IMR-90 (cell line): ENCODE measurements around the gene HNRNPH2. TPM values are rescaled to one million over a fixed set of nuclear protein-coding genes. Genes with fewer than 3 reads are reported as not detected.

Experiments
- ATAC-seq: fragments of 200-7000 bp; cut with Tn5 transposase; 2 replicates; pipeline ENCODE4 v1.9.1; 2020; ENCODE audit warnings: low read depth, mild to moderate bottlenecking, moderate library complexity
- BruUV-seq: library from RNA; stranded (reverse); fragments of 400-500 nt; replicated peaks from 2 replicates; lab custom pipeline; 2021; lab: Mats Ljungman, UMichigan
- CTCF ChIA-PET: fragments of 300-600 bp; formaldehyde crosslinking; extraction: SDS; loops from one replicate; lab custom pipeline; 2021; ENCODE audit warnings: antibody characterized with exemption; lab: Yijun Ruan, JAX
- POLR2A ChIA-PET: fragments of 300-600 bp; sonication (Branson Sonifier 250); formaldehyde crosslinking; loops from one replicate; lab custom pipeline; 2022; ENCODE audit warnings: antibody characterized with exemption; ENCODE audit not compliant: unreplicated experiment; lab: Charles Lee
- DNase-seq: peaks from one replicate; pipeline ENCODE4 v3.0.0; 2013
- H2AFZ ChIP-seq: replicated peaks from 2 replicates; pipeline ENCODE3; 2013; ENCODE audit warnings: low read length, mild to moderate bottlenecking; ENCODE audit not compliant: poor library complexity
- H2AK5ac ChIP-seq: 2 replicates; pipeline ENCODE4 v1.6.1; 2013; ENCODE audit warnings: low read depth, low read length, inconsistent platforms
- H2AK9ac ChIP-seq: replicated peaks from 2 replicates; pipeline ENCODE3; 2013; ENCODE audit warnings: mild to moderate bottlenecking, low read depth, low read length, moderate library complexity; ENCODE audit not compliant: poor library complexity
- H2BK120ac ChIP-seq: 2 replicates; pipeline ENCODE4 v1.6.1; 2013; ENCODE audit warnings: low read depth, low read length, inconsistent platforms
- H2BK15ac ChIP-seq: 3 replicates; pipeline ENCODE4 v1.6.1; 2013; ENCODE audit warnings: low read depth, low read length, inconsistent platforms
- H2BK20ac ChIP-seq: 2 replicates; pipeline ENCODE4 v1.6.1; 2013; ENCODE audit warnings: low read depth, mild to moderate bottlenecking, inconsistent platforms, low read length, moderate library complexity
- H2BK5ac ChIP-seq: 2 replicates; pipeline ENCODE4 v1.6.1; 2013; ENCODE audit warnings: mild to moderate bottlenecking, low read depth, low read length, inconsistent platforms; ENCODE audit not compliant: poor library complexity, severe bottlenecking
- H3K14ac ChIP-seq: replicated peaks from 2 replicates; pipeline ENCODE4 v1.6.1; 2013; ENCODE audit warnings: low read depth, low read length, inconsistent platforms
- H3K18ac ChIP-seq: 2 replicates; pipeline ENCODE4 v1.6.1; 2013; ENCODE audit warnings: low read depth, low read length, control low read depth
- H3K23ac ChIP-seq: 2 replicates; pipeline ENCODE4 v1.6.1; 2013; ENCODE audit warnings: low read depth, low read length, inconsistent platforms
- H3K27ac ChIP-seq: 2 replicates; pipeline ENCODE4 v1.5.1; 2013; ENCODE audit warnings: mild to moderate bottlenecking, control low read depth, low read length; ENCODE audit not compliant: insufficient read depth
- H3K27me3 ChIP-seq: 2 replicates; pipeline ENCODE4 v1.6.1; 2013; ENCODE audit warnings: low read length; ENCODE audit not compliant: control insufficient read depth, insufficient read depth
- H3K36me3 ChIP-seq: 2 replicates; pipeline ENCODE4 v1.6.1; 2013; ENCODE audit warnings: low read length, mixed read lengths; ENCODE audit not compliant: control insufficient read depth, insufficient read depth
- H3K4ac ChIP-seq: 2 replicates; pipeline ENCODE4 v1.6.1; 2013; ENCODE audit warnings: low read depth, low read length, inconsistent platforms
- H3K4me1 ChIP-seq: 2 replicates; pipeline ENCODE4 v1.6.1; 2013; ENCODE audit warnings: low read length, mixed read lengths; ENCODE audit not compliant: control insufficient read depth, insufficient read depth
- H3K4me2 ChIP-seq: 2 replicates; pipeline ENCODE4 v1.6.1; 2013; ENCODE audit warnings: low read depth, mild to moderate bottlenecking, control low read depth, low read length, moderate library complexity
- H3K4me3 ChIP-seq: 2 replicates; pipeline ENCODE4 v1.5.1; 2013; ENCODE audit warnings: low read depth, mild to moderate bottlenecking, control low read depth, low read length, moderate library complexity; ENCODE audit not compliant: insufficient read depth
- H3K56ac ChIP-seq: 2 replicates; pipeline ENCODE4 v1.6.1; 2013; ENCODE audit warnings: low read length, inconsistent platforms; ENCODE audit not compliant: insufficient read depth; ENCODE audit errors: extremely low read depth
- H3K79me1 ChIP-seq, 2 experiments: 2 replicates each; pipeline ENCODE4 v1.6.1; 2013; ENCODE audit warnings: low read length in 2 of 2, inconsistent platforms in 1 of 2, low read depth in 1 of 2
- H3K9ac ChIP-seq: 2 replicates; pipeline ENCODE4 v1.6.1; 2013; ENCODE audit warnings: low read depth, low read length, control low read depth
- H3K9me1 ChIP-seq: 2 replicates; pipeline ENCODE4 v1.6.1; 2013; ENCODE audit warnings: low read length, inconsistent platforms; ENCODE audit not compliant: insufficient read depth
- H3K9me3 ChIP-seq: 2 replicates; pipeline ENCODE4 v1.6.1; 2013; ENCODE audit warnings: low read length; ENCODE audit not compliant: control insufficient read depth, insufficient read depth
- H4K20me1 ChIP-seq: 2 replicates; pipeline ENCODE4 v1.6.1; 2013; ENCODE audit warnings: low read length, inconsistent platforms; ENCODE audit not compliant: insufficient read depth
- H4K5ac ChIP-seq: 2 replicates; pipeline ENCODE4 v1.6.1; 2013; ENCODE audit warnings: mild to moderate bottlenecking, low read depth, low read length, control low read depth
- H4K8ac ChIP-seq, 2 experiments: 2 replicates each; pipeline ENCODE4 v1.6.1; 2013; ENCODE audit warnings: low read depth in 2 of 2, low read length in 2 of 2, control low read depth in 1 of 2, inconsistent platforms in 1 of 2
- H4K91ac ChIP-seq: 2 replicates; pipeline ENCODE4 v1.6.1; 2013; ENCODE audit warnings: low read depth, low read length, inconsistent platforms; ENCODE audit not compliant: insufficient read depth
- CTCF ChIP-seq: conservative IDR thresholded peaks from 2 replicates; pipeline ENCODE4 v1.5.1; 2012; ENCODE audit warnings: mild to moderate bottlenecking, low read depth, low read length, improper control_type of control experiment
- MXI1 ChIP-seq: IDR thresholded peaks from 2 replicates; pipeline ENCODE4 v1.6.1; 2012; ENCODE audit warnings: low read depth, mild to moderate bottlenecking, low read length, moderate library complexity, borderline replicate concordance
- RAD21 ChIP-seq: IDR thresholded peaks from 2 replicates; pipeline ENCODE4 v1.6.1; 2012; ENCODE audit warnings: low read length, improper control_type of control experiment
- RFX5 ChIP-seq: IDR thresholded peaks from 2 replicates; pipeline ENCODE4 v1.8.0; 2012; ENCODE audit warnings: low read depth, mild to moderate bottlenecking, low read length, moderate library complexity
- SMC3 ChIP-seq: fragments of 150-350 bp; IDR thresholded peaks from 2 replicates; pipeline ENCODE4 v1.6.1; 2016; ENCODE audit warnings: low read depth, mild to moderate bottlenecking, antibody characterized with exemption, low read length, moderate library complexity
- WGBS, 2 experiments: methylation state at CpG; one replicate each; pipeline versions ENCODE4 v1.1.5 to v1.1.7; 2013; ENCODE audit warnings: missing lambda C conversion rate in 2 of 2; ENCODE audit not compliant: insufficient read length in 1 of 2; ENCODE audit errors: extremely low coverage in 2 of 2; 5-methylcytosine and 5-hydroxymethylcytosine counted together
- dilution Hi-C: fragments of 300-500 bp; cut with HindIII; formaldehyde crosslinking; loops from one replicate; pipeline ENCODE4 v1.14.3; 2018; ENCODE audit warnings: low sequenced_read_pairs; ENCODE audit not compliant: unreplicated experiment
- in situ Hi-C: fragments of 300-500 bp; cut with MboI; formaldehyde crosslinking; loops from 3 replicates; pipeline ENCODE4 v1.14.3; 2019; ENCODE audit warnings: low sequenced_read_pairs, inconsistent platforms, mixed read lengths
- intact Hi-C: fragments of 100-400 bp; cut with micrococcal nuclease; formaldehyde crosslinking; loops from 2 replicates; pipeline ENCODE4 v1.10.0; 2022
- polyA plus RNA-seq, 3 experiments: library from polyadenylated mRNA; depleted of rRNA; stranded (reverse); fragments of >200 nt; gene quantifications; 2 replicates each; pipeline ENCODE4 v1.2.3, GENCODE V29; 2012; ENCODE audit warnings: low replicate concordance in 1 of 3
- total RNA-seq: library from RNA; depleted of rRNA; stranded (reverse); fragments of >200 nt; gene quantifications from 2 replicates; pipeline ENCODE4 v1.2.3, GENCODE V29; 2012; rRNA removed

The HNRNPH2 gene
- total and polyA plus RNA-seq, 2 of the 4 experiments (the other 2 are of a cell fraction): 42.8 to 54.3 TPM

- Histone ChIP-seq H4K8ac (no peak overlapping the region), H4K91ac (no peak overlapping the region), H3K9me1 (no peaks in the 10 kb centered on the region), H3K4me1 (no peaks in the 10 kb centered on the region), H3K23ac (no peak overlapping the region), H3K14ac (no peak overlapping the region), H3K4me3 (no peak overlapping the region), H3K27me3 (no peaks in the 10 kb centered on the region), H2BK120ac (no peak overlapping the region), H3K9me3 (no peaks in the 10 kb centered on the region), H2AK9ac (no peak overlapping the region), H3K79me1 (no peaks in the 10 kb centered on the region), H2AFZ (no peak overlapping the region), H2BK15ac (no peak overlapping the region), H3K4me2 (no peak overlapping the region), H2AK5ac (no peak overlapping the region), H3K4ac (no peak overlapping the region), H3K27ac (no peak overlapping the region), H4K20me1 (no peaks in the 10 kb centered on the region), H3K56ac (no peak overlapping the region), H3K36me3 (no peaks in the 10 kb centered on the region), H3K18ac (no peak overlapping the region), H3K9ac (no peak overlapping the region), H4K5ac (no peak overlapping the region), H2BK20ac (no peak overlapping the region), H2BK5ac (no peak overlapping the region)
- no peak for TF ChIP-seq MXI1
- peak; percentile 34; the same call in 1 of the 2 replicates for TF ChIP-seq SMC3
- peak; percentile 43 for TF ChIP-seq CTCF
- peak; percentile 39 for TF ChIP-seq RAD21
- TF ChIP-seq RFX5: no peak
- no TSS peak for BruUV-seq
- intact Hi-C loops (no loop called here), dilution Hi-C loops (no loop called here), in situ Hi-C loops (no loop called here)
- ChIA-PET POLR2A (no interaction called here), CTCF (interaction anchor here (0.6 to 2.0 kb wide), 2 partner anchors 9 to 98 kb away, joined by 3 to 5 read pairs; no protein-coding TSS in a partner anchor)
- ATAC-seq (peak; percentile 70), DNase-seq (peak; percentile 24)
- WGBS, 2 experiments: 39% methylated on average over 2 of the region's 3 CpGs; no CpG with 5 or more reads in 1 of the 2 experiments
Observed at GRCh38 chrX:101462892-101463291, 54.9 kb downstream of the HNRNPH2 start.

Other genes with a start within 250 kb of the HNRNPH2 start
- 6.9 and 7.0 TPM in 2 replicates for gene DRP2, start 188.4 kb upstream of the HNRNPH2 start, total RNA-seq
- 6.4 and 7.9 TPM in 2 replicates for gene DRP2, start 188.4 kb upstream of the HNRNPH2 start, polyA plus RNA-seq (2012; rRNA removed)
- gene TAF7L, start 116.9 kb upstream of the HNRNPH2 start, total RNA-seq: 0.18 and 0.28 TPM in 2 replicates
- 0.22 TPM in 2 replicates for gene TAF7L, start 116.9 kb upstream of the HNRNPH2 start, polyA plus RNA-seq (2012; rRNA removed)
- 2.2 and 3.1 TPM in 2 replicates for gene TIMM8A, start 59.5 kb upstream of the HNRNPH2 start, total RNA-seq
- gene TIMM8A, start 59.5 kb upstream of the HNRNPH2 start, polyA plus RNA-seq (2012; rRNA removed): 10.3 and 11.6 TPM in 2 replicates
- gene BTK, start 22.0 kb upstream of the HNRNPH2 start, total RNA-seq: not detected in 2 replicates
- gene BTK, start 22.0 kb upstream of the HNRNPH2 start, polyA plus RNA-seq (2012; rRNA removed): not detected in 2 replicates
- 677 and 1,679 TPM in 2 replicates for gene RPL36A, start 17.2 kb upstream of the HNRNPH2 start, total RNA-seq
- gene RPL36A, start 17.2 kb upstream of the HNRNPH2 start, polyA plus RNA-seq (2012; rRNA removed): 1,999 and 2,412 TPM in 2 replicates
- gene GLA, start 297 bp upstream of the HNRNPH2 start, total RNA-seq: 37.2 and 38.7 TPM in 2 replicates
- gene GLA, start 297 bp upstream of the HNRNPH2 start, polyA plus RNA-seq (2012; rRNA removed): 26.4 and 27.9 TPM in 2 replicates
- gene ARMCX4, start 77.2 kb downstream of the HNRNPH2 start, total RNA-seq: 2.3 and 3.1 TPM in 2 replicates
- gene ARMCX4, start 77.2 kb downstream of the HNRNPH2 start, polyA plus RNA-seq (2012; rRNA removed): 3.3 and 4.2 TPM in 2 replicates
- 22.9 and 31.1 TPM in 2 replicates for gene ARMCX1, start 142.3 kb downstream of the HNRNPH2 start, total RNA-seq
- 13.6 and 14.2 TPM in 2 replicates for gene ARMCX1, start 142.3 kb downstream of the HNRNPH2 start, polyA plus RNA-seq (2012; rRNA removed)
- gene ARMCX6, start 209.8 kb downstream of the HNRNPH2 start, total RNA-seq: 26.7 and 29.0 TPM in 2 replicates
- 77.4 and 81.3 TPM in 2 replicates for gene ARMCX6, start 209.8 kb downstream of the HNRNPH2 start, polyA plus RNA-seq (2012; rRNA removed)
- 42.1 and 64.2 TPM in 2 replicates for gene ARMCX3, start 214.9 kb downstream of the HNRNPH2 start, total RNA-seq
- 35.3 and 48.5 TPM in 2 replicates for gene ARMCX3, start 214.9 kb downstream of the HNRNPH2 start, polyA plus RNA-seq (2012; rRNA removed)